CD4-positive, alpha-beta T cell (primary cell): ENCODE results near the gene TLE2. TPM values are rescaled to one million over a fixed set of nuclear protein-coding genes. Genes with fewer than 3 reads are reported as not detected.

Experiments
- ATAC-seq: fragments of 200-7000 bp; cut with Tn5 transposase; one replicate; pipeline ENCODE4 v1.10.0; 2022; ENCODE audit warnings: mild to moderate bottlenecking; ENCODE audit not compliant: poor library complexity
- CTCF ChIA-PET: fragments of 350-600 bp; sonication (Branson Sonifier 250); formaldehyde crosslinking; loops from one replicate; lab custom pipeline; 2021; ENCODE audit warnings: antibody characterized with exemption, inconsistent platforms; lab: Charles Lee
- POLR2A ChIA-PET: fragments of 350-600 bp; sonication (Branson Sonifier 250); formaldehyde crosslinking; loops from one replicate; lab custom pipeline; 2021; ENCODE audit warnings: antibody characterized with exemption, inconsistent platforms; lab: Charles Lee
- DNase-seq, 14 experiments: peaks; one replicate each; pipeline ENCODE4 v3.0.0-alpha.2; 2013 to 2020; ENCODE audit warnings: mixed read lengths in 2 of 14
- H3K27ac ChIP-seq, 2 donors: one replicate each; pipeline versions ENCODE4 v1.5.1 to v1.7.0; 2013; ENCODE audit warnings: low read length in 2 of 2, low read depth in 1 of 2, mild to moderate bottlenecking in 1 of 2
- H3K27me3 ChIP-seq, 2 experiments: 1 replicate in 1 of 2; 2 replicates in 1 of 2; pipeline versions ENCODE4 v1.6.1 to v1.7.0; 2013; ENCODE audit warnings: low read length in 2 of 2, control low read depth in 1 of 2, mild to moderate bottlenecking in 1 of 2, moderate library complexity in 1 of 2; ENCODE audit not compliant: insufficient read depth in 2 of 2, control insufficient read depth in 1 of 2
- H3K36me3 ChIP-seq: one replicate; pipeline ENCODE4 v1.6.1; 2013; ENCODE audit warnings: low read length, control low read depth; ENCODE audit not compliant: insufficient read depth
- H3K4me1 ChIP-seq: one replicate; pipeline ENCODE4 v1.6.1; 2013; ENCODE audit warnings: low read length, control low read depth; ENCODE audit not compliant: insufficient read depth
- H3K4me3 ChIP-seq: one replicate; pipeline ENCODE4 v1.5.1; 2013; ENCODE audit warnings: mild to moderate bottlenecking, low read length, moderate library complexity
- H3K9me3 ChIP-seq, 2 experiments: 1 replicate in 1 of 2; 2 replicates in 1 of 2; pipeline versions ENCODE4 v1.6.1 to v1.7.0; 2013; ENCODE audit warnings: low read length in 2 of 2, mild to moderate bottlenecking in 2 of 2, control low read depth in 1 of 2, moderate library complexity in 1 of 2; ENCODE audit not compliant: control insufficient read depth in 1 of 2, insufficient read depth in 1 of 2
- H3K27ac Mint-ChIP-seq: one replicate; pipeline ENCODE4 v1.8.0; 2020; ENCODE audit warnings: mixed read lengths
- H3K27me3 Mint-ChIP-seq: one replicate; pipeline ENCODE4 v1.8.0; 2021; ENCODE audit warnings: mixed read lengths
- H3K36me3 Mint-ChIP-seq: one replicate; pipeline ENCODE4 v1.8.0; 2021; ENCODE audit warnings: low read depth, mixed read lengths
- H3K4me1 Mint-ChIP-seq: one replicate; pipeline ENCODE4 v1.8.0; 2021; ENCODE audit warnings: low read depth, mixed read lengths
- H3K4me3 Mint-ChIP-seq: one replicate; pipeline ENCODE4 v1.8.0; 2020; ENCODE audit warnings: mild to moderate bottlenecking, mixed read lengths
- H3K9me3 Mint-ChIP-seq: one replicate; pipeline ENCODE4 v1.8.0; 2020; ENCODE audit warnings: mixed read lengths
- CTCF ChIP-seq: fragments of 200-600 bp; IDR thresholded peaks from one replicate; pipeline ENCODE4 v1.8.0; 2022; ENCODE audit warnings: antibody characterized with exemption, mild to moderate bottlenecking
- intact Hi-C, 2 experiments: fragments of 100-400 bp; cut with DNase I in 1 of 2; cut with micrococcal nuclease in 1 of 2; formaldehyde crosslinking; loops; one replicate each; pipeline versions ENCODE4 v1.15.1 to v1.9.0; 2023 to 2025; cut with DNase I, micrococcal nuclease
- total RNA-seq, 174 experiments: library from RNA in 2 of 174; stranded (reverse) in 2 of 174; gene quantifications; one replicate each; pipeline ENCODE4 v1.2.3 and lab custom pipeline; 2021 to 2026

Gene TLE2
- total RNA-seq, 2 experiments from 2014 or later = 23.9 to 25.0 TPM

- ATAC-seq (no peak), DNase-seq (no peak)
- Histone ChIP-seq H3K27ac (no peak overlapping the region), H3K4me1 (peaks cover 5% of the 10 kb centered on the region), H3K27me3 (peaks cover 0 to 11% of the 10 kb centered on the region in 2 experiments), H3K4me3 (no peak overlapping the region), H3K36me3 (no peaks in the 10 kb centered on the region), H3K9me3 (no peaks in the 10 kb centered on the region)
- Mint-ChIP-seq H3K27ac (no peak overlapping the region), H3K27me3 (peaks cover 18% of the 10 kb centered on the region), H3K9me3 (no peaks in the 10 kb centered on the region), H3K4me1 (no peaks in the 10 kb centered on the region), H3K36me3 (no peaks in the 10 kb centered on the region), H3K4me3 (no peak overlapping the region)
- TF ChIP-seq CTCF = no peak
- POLR2A ChIA-PET = no interaction called here
- CTCF ChIA-PET = no interaction called here
- intact Hi-C loops = no loop called here
Measured at GRCh38 chr19:2987797-2988196, 41.3 kb downstream of the TLE2 start.

GRCh38 chr19:2986951-2987524 lies 42.0 kb downstream of the TLE2 start:
- Histone ChIP-seq H3K27me3 (peaks cover 0 to 11% of the 10 kb centered on the region in 2 experiments), H3K9me3 (no peaks in the 10 kb centered on the region), H3K36me3 (no peaks in the 10 kb centered on the region), H3K4me3 (no peak overlapping the region), H3K4me1 (peaks cover 5% of the 10 kb centered on the region), H3K27ac (no peak overlapping the region)
- intact Hi-C loops = no loop called here
- Mint-ChIP-seq H3K27me3 (peaks cover 19% of the 10 kb centered on the region), H3K4me3 (no peak overlapping the region), H3K27ac (no peak overlapping the region), H3K9me3 (no peaks in the 10 kb centered on the region), H3K36me3 (no peaks in the 10 kb centered on the region), H3K4me1 (no peaks in the 10 kb centered on the region)
- ChIA-PET CTCF (interaction anchor here (1.1 kb wide), 1 partner anchor 18 kb away, joined by 3 read pairs; no protein-coding TSS in a partner anchor), POLR2A (no interaction called here)
- no peak for ATAC-seq
- DNase-seq = no peak
- no peak for TF ChIP-seq CTCF

GRCh38 chr19:2984215-2984528 lies 44.9 kb downstream of the TLE2 start:
- no peaks in the 10 kb centered on the region for H3K9me3 ChIP-seq
- no peak overlapping the region for H3K4me3 Mint-ChIP-seq
- ATAC-seq (no peak), DNase-seq (no peak)
- no peak overlapping the region for H3K4me3 ChIP-seq
- H3K27ac Mint-ChIP-seq = no peak overlapping the region
- H3K27ac ChIP-seq = no peak overlapping the region
- H3K4me1 ChIP-seq = peaks cover 5% of the 10 kb centered on the region
- TF ChIP-seq CTCF = no peak
- intact Hi-C loops = no loop called here
- H3K36me3 ChIP-seq = no peaks in the 10 kb centered on the region
- ChIA-PET CTCF (no interaction called here), POLR2A (no interaction called here)
- H3K27me3 Mint-ChIP-seq = peaks cover 28% of the 10 kb centered on the region
- H3K4me1 Mint-ChIP-seq = no peaks in the 10 kb centered on the region
- H3K27me3 ChIP-seq = peaks cover 0 to 11% of the 10 kb centered on the region in 2 experiments
- H3K9me3 Mint-ChIP-seq = no peaks in the 10 kb centered on the region
- no peaks in the 10 kb centered on the region for H3K36me3 Mint-ChIP-seq
